Esophagus muscularis mucosa (tissue), 4 donors: Measurements from ENCODE around the gene ARHGEF7.

ENCODE experiments used
- CTCF ChIP-seq, 3 experiments: fragments of 200-600 bp in 2 of 3; fragments of 450-650 bp in 1 of 3; sonication (generic) in 2 of 3; IDR thresholded peaks; one replicate each; pipeline ENCODE4 v1.5.1; 2017 to 2019; ENCODE audit warnings: antibody characterized with exemption in 3 of 3, mild to moderate bottlenecking in 2 of 3, moderate library complexity in 1 of 3
- EP300 ChIP-seq: sonication (generic); formaldehyde crosslinking; IDR thresholded peaks from one replicate; pipeline ENCODE4 v1.6.1; 2017; ENCODE audit warnings: antibody characterized with exemption
- POLR2A ChIP-seq: fragments of 450-650 bp; IDR thresholded peaks from one replicate; pipeline ENCODE4 v1.6.1; 2017; ENCODE audit warnings: antibody characterized with exemption, moderate library complexity, mild to moderate bottlenecking, low read depth
- POLR2AphosphoS5 ChIP-seq, 2 donors: sonication (generic); formaldehyde crosslinking; IDR thresholded peaks; one replicate each; pipeline ENCODE4 v1.6.1; 2017; ENCODE audit warnings: antibody characterized with exemption in 2 of 2

GRCh38 chr13:111115061-111115964, at the start of gene ARHGEF7:
- no peak for TF ChIP-seq CTCF (IDR thresholded peaks at IDR 0.05)
- TF ChIP-seq EP300 = no peak
- TF ChIP-seq POLR2A = no peak
- no peak for TF ChIP-seq POLR2AphosphoS5 (IDR thresholded peaks at IDR 0.05)
